ENCODE results near the gene N4BP2. TPM values are rescaled to one million over a fixed set of nuclear protein-coding genes. Genes with fewer than 3 reads are reported as not detected.
A peak's percentile ranks its signal among the peaks of the same experiment; 100 is the strongest.

The N4BP2 gene
- total RNA-seq, 1 experiment from 2014 or later = 20.6 TPM

DNA sequence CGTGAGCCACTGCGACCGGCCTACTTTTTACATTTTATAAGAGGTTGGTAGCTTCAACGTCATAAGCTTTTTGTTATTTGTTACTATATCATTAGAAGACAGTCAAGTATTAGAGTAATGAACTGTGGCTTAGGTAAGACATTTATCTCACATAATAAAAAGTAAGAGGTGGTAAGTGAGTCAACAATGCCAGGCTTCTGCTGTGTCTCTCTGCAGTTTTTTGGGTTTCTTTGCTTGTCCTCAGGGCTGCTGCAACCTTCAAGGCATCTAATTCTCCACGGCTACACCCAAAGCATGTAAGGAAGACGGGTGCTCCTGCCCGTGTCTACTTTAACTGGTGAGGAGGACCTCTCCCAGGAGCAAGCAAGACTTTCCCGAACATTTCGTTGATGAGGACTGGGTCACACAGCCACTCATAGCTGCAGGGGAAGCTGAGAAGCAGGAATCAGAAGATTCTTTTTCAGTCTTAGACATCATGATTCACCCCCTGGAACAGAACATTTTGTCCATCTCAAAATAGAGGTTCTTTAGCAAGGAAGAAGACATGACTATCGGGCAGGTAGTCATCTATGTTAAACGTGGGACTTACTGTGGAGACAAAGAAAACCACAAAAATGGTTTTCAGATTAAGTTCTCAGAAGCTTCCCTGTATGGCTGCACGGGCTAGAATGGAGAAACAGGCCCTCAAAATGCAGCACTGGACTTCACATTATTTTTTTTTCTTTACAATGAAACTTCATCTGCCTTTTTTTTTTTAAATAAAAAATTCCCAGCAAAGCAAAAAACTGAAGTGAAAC, 127.2 kb downstream of the N4BP2 start:
- no peak for DNase-seq
- Histone ChIP-seq H3K4me3 (no peak overlapping the region), H3K36me3 (no peaks in the 10 kb centered on the region), H3K4me1 (no peaks in the 10 kb centered on the region), H3K27me3 (no peaks in the 10 kb centered on the region), H3K9me3 (replicated peaks) (no peaks in the 10 kb centered on the region; the same call in 1 of the 2 replicates), H3K27ac (no peak overlapping the region)

DNA sequence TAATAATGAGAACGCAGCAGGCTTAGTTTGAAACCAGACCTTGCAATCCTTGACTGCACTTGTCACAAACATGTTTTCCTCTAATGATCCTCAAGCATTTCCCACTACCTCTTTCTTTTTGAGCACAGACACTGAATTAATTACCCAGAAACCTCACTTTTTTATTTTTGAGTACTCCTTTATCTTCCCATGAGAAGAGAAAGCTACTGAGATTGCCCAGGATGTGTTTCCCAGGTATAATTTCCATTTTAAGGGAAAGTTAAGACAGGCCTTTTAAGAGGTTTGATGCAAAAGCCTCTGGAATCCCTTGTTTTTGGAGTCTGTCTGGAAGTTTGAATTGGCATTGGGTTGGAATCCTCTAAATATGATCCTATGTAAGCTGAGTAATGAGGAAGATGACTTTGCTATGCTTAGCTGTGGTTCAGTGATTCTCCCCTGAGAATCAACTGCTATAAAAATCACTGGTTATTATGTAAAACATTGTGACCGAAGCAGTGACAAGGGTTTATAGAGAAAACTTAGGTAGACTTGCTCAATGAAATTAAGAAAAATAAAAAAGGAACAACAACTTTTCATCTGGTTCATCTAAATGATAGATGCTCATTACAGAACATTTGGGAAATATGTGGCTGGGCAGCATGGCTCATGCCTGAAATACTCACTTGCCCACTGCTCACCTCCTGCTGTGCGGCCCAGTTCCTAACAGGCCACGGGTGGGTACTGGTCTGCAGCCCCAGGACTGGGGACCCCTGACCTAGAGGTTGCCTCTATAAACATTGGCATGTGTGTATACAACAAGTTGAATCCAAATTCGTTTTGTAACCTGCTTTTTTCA, 129.4 kb downstream of the N4BP2 start:
- H3K27ac ChIP-seq = no peak overlapping the region
- no peaks in the 10 kb centered on the region for H3K27me3 ChIP-seq
- H3K9me3 ChIP-seq (replicated peaks) = no peaks in the 10 kb centered on the region
- H3K36me3 ChIP-seq = no peaks in the 10 kb centered on the region
- DNase-seq = no peak
- no peaks in the 10 kb centered on the region for H3K4me1 ChIP-seq
- no peak overlapping the region for H3K4me3 ChIP-seq

DNA sequence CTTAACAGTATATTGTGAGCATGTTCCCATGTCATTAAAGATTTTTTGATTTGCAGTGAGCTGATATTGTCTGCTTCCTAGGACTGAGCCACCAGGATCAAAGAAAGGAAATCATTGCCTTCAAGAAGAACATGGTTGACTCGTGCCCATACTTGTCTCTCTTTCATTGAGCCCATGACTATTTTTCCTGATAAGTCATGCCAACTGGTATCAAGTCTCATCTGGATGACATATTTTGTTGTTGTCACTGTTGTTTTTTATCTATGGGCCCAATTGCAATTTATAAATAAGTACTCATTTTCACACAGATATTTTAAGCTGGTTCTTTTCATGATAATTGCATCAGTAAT, 130.0 kb downstream of the N4BP2 start:
- Histone ChIP-seq H3K27me3 (no peaks in the 10 kb centered on the region), H3K36me3 (no peaks in the 10 kb centered on the region), H3K9me3 (replicated peaks) (no peaks in the 10 kb centered on the region), H3K27ac (no peak overlapping the region), H3K4me3 (no peak overlapping the region), H3K4me1 (no peaks in the 10 kb centered on the region)
- DNase-seq = no peak

DNA sequence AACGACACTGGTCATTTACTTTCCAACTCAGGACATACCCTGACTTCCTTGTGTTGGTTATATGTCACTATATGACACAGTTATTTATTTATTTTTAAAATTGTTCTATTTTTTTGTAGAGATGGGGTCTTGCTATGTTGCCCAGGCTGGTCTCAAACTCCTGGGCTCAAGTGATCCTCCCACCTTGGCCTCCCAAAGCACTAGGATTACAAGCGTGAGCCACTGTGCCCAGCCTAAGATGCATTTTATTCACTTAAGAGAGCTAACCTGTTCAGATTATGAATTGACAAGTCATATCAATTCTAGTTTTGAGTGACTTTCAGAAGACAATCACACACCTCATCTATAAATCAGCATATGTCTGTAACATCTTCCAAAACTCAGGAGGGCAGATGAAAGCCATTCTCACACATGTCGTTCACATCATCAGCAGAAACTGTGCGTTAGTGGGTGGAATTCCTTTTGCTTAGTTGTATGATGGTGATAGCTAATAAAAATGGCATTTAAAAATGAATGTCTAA, 130.8 kb downstream of the N4BP2 start:
- H3K4me1 ChIP-seq = no peaks in the 10 kb centered on the region

DNA sequence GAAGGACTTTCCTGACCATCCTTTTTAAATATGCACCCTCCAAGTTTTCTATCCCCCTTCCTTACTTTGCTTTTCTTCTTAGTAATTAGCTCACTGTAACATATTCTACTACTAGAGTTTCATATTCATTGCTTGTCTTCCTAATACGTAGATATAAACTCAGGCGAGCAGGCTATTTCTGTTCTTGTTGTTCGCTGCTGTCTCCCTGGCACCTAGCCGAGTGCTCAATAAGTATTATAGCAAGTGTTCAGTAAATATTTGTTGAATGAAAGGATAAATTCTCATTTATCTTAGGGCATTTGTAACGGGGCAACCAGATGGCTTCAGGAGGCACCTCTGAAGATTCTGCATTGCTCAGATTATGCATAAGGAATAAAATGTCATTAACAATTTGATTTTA, 133.4 kb downstream of the N4BP2 start:
- H3K9me3 ChIP-seq (replicated peaks) = no peaks in the 10 kb centered on the region
- H3K4me3 ChIP-seq = no peak overlapping the region
- no peak overlapping the region for H3K27ac ChIP-seq
- H3K36me3 ChIP-seq = no peaks in the 10 kb centered on the region
- DNase-seq = no peak
- no peaks in the 10 kb centered on the region for H3K27me3 ChIP-seq
- peaks cover 3% of the 10 kb centered on the region; the same call in 1 of the 2 replicates for H3K4me1 ChIP-seq

More for the DNA sequence above, 130.8 kb downstream of the N4BP2 start:
- Histone ChIP-seq H3K27me3 (no peaks in the 10 kb centered on the region), H3K4me3 (no peak overlapping the region), H3K9me3 (replicated peaks) (no peaks in the 10 kb centered on the region), H3K27ac (no peak overlapping the region), H3K36me3 (no peaks in the 10 kb centered on the region)
- DNase-seq = no peak

DNA sequence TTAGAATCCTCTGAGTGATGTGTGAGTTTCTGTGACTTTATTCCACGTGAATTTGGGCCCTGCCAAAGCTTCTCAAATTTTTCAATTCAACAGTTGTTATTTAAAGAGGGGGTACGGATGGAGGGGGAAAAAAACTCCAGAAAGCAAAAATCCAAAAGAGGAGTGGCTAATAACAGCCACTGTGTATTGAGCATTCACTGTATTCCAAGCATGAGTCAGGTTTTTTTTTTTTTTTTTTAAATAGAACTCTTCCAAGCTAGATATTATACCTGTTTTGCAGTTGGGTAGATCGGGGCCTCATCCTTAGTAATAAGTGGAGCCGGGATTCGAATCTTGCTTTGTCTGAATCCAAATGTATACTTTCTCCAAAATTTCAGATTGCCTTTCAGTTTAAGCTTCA, 133.8 kb downstream of the N4BP2 start:
- H3K4me1 ChIP-seq = peaks cover 5% of the 10 kb centered on the region; the same call in 1 of the 2 replicates
- H3K27ac ChIP-seq = no peak overlapping the region
- H3K27me3 ChIP-seq = no peaks in the 10 kb centered on the region
- H3K9me3 ChIP-seq (replicated peaks) = no peaks in the 10 kb centered on the region
- DNase-seq = no peak
- H3K4me3 ChIP-seq = no peak overlapping the region
- H3K36me3 ChIP-seq = no peaks in the 10 kb centered on the region

DNA sequence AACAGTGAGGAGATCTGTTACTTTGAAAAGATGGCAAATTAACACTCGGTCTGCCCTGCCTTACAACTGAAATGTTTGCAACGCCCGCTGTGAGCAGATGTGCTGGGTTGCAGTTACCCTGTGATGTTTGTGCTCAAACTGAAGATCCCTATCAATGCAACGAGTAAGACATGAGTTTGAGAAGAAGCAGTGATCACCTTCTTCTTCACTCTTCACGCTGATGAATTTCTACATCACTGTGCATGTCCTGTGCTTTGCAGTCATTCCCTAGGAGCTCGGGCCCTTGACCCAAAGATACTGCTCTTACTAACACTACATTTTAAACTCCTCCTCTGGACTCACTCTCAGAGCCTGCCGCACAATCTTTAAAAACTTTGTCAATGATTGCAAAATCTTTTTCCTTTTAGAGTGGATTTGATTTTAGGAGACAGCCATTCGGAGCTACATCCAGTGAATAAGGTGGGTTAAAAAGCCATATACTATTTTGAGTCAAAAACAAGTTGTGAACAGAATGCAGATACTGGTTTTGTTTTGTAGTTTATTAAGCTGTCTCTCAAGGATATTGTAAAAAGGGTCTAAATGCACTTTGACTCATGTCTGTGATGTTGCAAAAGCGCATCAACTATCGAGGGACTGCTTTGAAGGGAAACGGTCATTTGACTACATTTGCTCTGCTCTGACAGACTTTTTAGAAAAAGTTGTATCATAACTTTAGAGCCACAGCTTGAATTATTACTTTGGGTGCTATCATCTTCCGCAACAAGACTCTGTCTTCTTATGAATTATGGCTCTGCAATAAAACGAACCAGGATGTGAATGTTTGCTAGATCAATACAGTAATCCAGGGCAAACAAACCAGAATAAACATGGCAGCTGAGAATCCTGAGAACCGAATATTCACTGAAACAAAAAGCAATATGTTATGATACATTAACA, 134.5 kb downstream of the N4BP2 start:
- Histone ChIP-seq H3K4me1 (peaks cover 5% of the 10 kb centered on the region; the same call in 1 of the 2 replicates), H3K27me3 (no peaks in the 10 kb centered on the region), H3K27ac (no peak overlapping the region), H3K9me3 (replicated peaks) (no peaks in the 10 kb centered on the region), H3K36me3 (no peaks in the 10 kb centered on the region), H3K4me3 (no peak overlapping the region)
- no peak for DNase-seq

DNA sequence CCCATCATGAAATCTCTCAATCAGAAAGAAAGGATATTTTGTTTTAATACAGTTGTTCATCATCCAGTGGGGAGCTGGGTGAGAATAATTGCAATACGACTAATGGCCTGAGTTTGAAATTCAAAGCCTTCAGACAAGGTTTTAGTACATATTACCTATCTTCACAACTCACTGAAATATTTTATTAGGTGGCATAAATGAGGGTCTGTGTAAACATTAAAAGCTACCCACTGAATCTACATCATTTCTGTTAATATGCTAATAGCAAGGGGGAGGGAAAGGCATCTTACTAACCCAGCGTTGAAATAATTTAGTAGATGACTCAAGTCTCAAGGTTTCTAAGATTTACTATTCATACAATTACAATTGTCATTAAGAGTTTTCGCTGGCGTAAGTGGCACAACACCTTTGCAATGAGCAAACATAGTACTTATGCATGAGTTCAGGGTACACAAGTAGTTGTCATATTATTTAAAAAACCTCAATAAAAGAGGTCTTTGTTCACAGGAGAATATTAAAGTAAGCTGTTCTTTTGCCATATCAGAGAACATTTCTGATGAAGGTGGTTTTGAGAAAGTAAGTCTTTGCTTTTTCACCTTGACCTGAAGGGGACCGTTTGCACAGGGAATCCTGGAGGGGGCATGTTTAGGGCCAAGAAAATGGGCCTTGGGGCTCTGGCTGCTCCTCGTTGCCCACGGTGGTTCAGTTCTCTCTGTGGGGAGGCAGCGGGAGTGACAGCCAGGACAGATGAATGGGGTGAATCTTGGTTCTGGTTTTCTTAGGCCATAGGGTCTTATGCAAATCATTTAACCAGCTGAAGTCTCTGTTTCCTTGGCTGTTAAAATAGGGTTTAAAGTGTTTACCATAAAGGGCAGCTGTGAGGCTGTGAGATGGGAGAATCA, 135.7 kb downstream of the N4BP2 start:
- Histone ChIP-seq H3K36me3 (no peaks in the 10 kb centered on the region), H3K27ac (no peak overlapping the region), H3K4me3 (no peak overlapping the region), H3K4me1 (peaks cover 5% of the 10 kb centered on the region; the same call in 1 of the 2 replicates), H3K27me3 (no peaks in the 10 kb centered on the region), H3K9me3 (replicated peaks) (no peaks in the 10 kb centered on the region)
- DNase-seq = no peak

DNA sequence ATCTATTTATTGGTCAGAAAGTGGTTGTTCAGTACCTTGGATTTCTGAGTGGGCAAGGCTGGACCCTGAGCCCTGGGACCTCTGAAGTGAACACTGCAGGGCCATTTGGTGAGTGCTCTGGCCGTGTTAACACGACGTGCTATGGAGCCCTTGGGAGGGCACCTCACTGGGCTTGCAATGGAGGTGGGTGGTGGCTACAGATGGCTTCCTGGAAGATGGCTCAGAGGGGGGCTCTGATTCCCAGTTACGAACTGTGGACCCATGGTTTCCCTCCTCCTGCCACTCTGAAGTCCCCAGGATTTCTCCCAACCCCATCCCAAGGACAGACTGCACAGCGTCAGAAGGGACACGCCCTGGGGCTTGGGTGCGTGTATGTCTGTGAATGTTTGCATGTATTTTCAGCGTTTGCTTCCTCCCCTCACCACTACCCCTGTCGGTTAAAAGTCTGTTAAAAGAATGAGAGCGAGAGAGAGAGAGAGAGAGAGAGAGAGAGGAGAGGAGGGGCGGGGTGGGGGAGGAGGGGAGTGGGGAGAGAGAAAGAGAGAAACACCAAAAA, 136.4 kb downstream of the N4BP2 start:
- H3K36me3 ChIP-seq = no peaks in the 10 kb centered on the region
- no peak overlapping the region for H3K27ac ChIP-seq
- no peak for DNase-seq
- H3K9me3 ChIP-seq (replicated peaks) = no peaks in the 10 kb centered on the region
- no peaks in the 10 kb centered on the region for H3K27me3 ChIP-seq
- H3K4me3 ChIP-seq = no peak overlapping the region
- H3K4me1 ChIP-seq = peaks cover 5% of the 10 kb centered on the region; the same call in 1 of the 2 replicates

DNA sequence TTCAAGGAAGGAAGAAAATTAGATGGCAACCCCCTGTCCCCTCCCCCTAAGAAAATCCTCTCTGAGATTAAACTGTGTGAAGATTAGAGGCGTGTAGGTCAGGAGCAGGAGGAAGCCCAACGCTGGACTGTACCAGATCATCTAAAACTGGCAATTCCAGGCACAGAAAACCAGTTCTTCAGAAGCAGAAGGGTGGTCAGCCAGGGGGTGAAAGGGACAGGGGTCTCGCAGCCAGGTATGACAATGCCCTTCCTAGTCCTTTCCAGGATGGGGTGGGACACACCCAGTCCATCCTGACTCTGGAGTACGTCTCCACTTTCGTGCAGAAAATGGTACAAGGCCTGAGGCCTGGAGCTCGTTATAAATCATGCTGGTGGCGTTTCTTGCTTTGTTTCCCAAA, 136.9 kb downstream of the N4BP2 start:
- no peak for DNase-seq
- no peaks in the 10 kb centered on the region for H3K36me3 ChIP-seq
- peaks cover 5% of the 10 kb centered on the region; the same call in 1 of the 2 replicates for H3K4me1 ChIP-seq

DNA sequence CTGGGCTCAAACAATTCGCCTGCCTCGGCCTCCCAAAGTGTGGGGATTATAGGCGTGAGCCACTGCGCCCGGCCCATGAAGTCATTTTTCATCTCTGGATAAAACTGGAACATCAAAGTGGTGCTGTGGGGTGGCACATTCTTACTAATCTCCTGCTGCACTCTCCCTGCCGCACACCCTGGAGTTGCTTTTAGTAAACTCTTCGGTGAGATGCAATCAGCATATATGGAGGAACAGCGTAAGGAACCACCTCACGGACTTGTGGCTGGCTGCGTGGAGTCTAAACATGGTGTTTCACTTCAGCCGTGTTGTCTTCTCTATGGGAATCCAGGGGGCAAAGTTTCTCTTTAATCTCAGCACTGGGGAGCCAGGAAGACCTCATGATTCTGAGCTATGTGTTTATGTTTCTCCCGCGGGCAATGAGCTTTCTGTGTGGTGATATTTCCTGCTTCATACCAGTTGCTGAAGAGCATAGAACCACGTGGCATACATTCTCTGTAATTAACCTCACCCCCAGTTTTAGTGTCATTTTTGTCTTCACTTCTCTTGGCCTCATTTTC, 138.0 kb downstream of the N4BP2 start:
- Histone ChIP-seq H3K27ac (no peak overlapping the region), H3K36me3 (no peaks in the 10 kb centered on the region), H3K4me3 (peak overlapping the region; percentile 28), H3K27me3 (no peaks in the 10 kb centered on the region), H3K9me3 (replicated peaks) (no peaks in the 10 kb centered on the region), H3K4me1 (peaks cover 5% of the 10 kb centered on the region; the same call in 1 of the 2 replicates)
- DNase-seq = peak; percentile 21 to 58

More for the DNA sequence above, 136.9 kb downstream of the N4BP2 start:
- no peaks in the 10 kb centered on the region for H3K27me3 ChIP-seq
- H3K4me3 ChIP-seq = no peak overlapping the region
- no peaks in the 10 kb centered on the region for H3K9me3 ChIP-seq (replicated peaks)
- no peak overlapping the region for H3K27ac ChIP-seq

DNA sequence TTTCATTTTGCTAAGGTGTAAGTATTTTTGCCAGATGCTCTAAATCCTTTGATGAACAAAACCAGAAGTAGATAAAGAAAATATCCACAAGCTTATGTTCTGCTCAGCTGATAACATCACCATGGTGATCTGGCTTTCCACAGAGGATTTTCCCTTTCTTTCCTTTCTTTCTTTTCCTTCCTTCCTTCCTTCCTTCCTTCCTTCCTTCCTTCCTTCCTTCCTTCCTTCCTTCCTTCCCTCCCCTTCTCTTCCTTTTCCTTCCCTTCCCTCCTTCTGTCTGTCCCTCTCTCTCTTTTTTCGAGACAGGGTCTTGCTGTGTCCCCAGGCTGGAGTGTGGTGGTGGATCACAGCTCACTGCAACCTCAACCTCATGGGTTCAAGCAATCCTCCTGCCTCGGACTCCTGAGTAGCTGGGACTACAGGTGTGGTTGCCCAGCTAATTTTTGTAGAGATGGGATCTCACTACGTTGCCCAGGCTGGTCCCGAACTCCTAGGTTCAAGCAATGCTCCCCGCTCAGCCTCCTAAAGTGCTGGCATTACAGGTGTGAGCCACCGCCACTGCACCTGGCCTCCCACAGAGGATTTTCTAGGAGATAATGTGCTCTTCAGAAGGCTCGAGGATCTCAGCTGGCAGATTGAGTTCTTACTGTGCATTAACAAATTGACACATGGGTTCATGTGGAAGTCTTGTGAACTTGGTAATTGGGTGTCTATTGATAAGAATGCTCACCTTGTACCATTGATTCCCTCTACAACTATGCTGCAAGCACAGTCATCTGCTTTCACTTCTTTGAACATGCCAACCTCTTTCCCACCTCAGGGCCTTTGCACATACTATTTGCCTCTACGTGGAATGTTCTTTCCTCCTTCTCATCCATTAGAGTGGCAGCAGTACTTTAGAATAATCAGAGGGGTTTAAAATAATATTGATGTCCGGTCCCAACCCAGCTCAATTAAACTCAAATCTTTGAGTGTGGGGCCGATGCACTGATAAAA, 138.8 kb downstream of the N4BP2 start:
- no peak overlapping the region for H3K27ac ChIP-seq
- H3K4me1 ChIP-seq = peaks cover 13% of the 10 kb centered on the region; the same call in 1 of the 2 replicates
- no peak for DNase-seq
- no peaks in the 10 kb centered on the region for H3K36me3 ChIP-seq
- peak overlapping the region; percentile 28; the same call in 1 of the 2 replicates for H3K4me3 ChIP-seq
- H3K9me3 ChIP-seq (replicated peaks) = no peaks in the 10 kb centered on the region
- H3K27me3 ChIP-seq = no peaks in the 10 kb centered on the region

Data from SJCRH30 (cell line).